Measurements from ENCODE around the gene TAS2R43.
"Not testable (repeated sequence)": the region's sequence is repeated elsewhere in the genome, so short reads cannot be mapped to it uniquely, and the experiment has no call there.

The TAS2R43 gene, protein sequence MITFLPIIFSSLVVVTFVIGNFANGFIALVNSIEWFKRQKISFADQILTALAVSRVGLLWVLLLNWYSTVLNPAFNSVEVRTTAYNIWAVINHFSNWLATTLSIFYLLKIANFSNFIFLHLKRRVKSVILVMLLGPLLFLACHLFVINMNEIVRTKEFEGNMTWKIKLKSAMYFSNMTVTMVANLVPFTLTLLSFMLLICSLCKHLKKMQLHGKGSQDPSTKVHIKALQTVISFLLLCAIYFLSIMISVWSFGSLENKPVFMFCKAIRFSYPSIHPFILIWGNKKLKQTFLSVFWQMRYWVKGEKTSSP

DNA sequence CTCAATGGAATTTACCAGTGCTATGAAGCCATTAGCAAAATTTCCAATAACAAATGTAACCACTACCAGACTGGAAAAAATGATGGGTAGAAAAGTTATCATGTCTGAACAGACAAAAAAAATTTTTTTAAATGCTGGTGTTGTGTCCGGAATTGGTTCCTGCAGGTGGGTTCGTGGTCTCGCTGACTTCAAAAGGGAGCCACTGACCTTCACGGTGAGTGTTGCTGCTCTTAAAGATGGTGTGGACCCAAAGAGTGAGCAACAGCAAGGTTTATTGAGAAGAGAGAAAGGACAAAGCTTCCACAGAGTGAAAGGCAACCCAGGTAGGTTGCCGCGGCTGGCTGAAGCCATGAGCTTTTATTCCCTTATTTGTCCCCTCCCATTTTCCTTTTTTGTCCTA is at the start of gene TAS2R43:
Gene TAS2R43, minus strand, starts transcription at position 186 of the 400 bp plus-strand sequence. Its CDS starts 84 bp downstream, at position 102.
- no peak for DNase-seq

DNA sequence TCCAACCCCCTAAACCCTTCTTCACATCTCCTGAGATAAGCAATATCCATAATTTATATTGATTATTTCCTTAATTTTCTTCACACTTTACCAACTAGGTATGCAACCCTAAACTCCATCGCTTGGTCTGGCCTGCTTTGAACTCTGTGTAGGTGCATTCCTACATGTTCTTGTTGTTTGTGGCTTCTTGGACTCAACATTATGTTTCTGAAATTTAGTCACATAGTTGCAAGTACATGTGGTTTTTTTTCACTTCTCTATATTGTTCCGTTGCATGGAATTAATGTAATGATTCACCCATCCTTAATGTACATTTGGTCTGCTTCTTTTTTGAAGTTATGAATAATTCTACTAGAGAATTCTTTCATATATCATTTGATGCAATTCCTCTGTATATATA is 44.0 kb upstream of the TAS2R43 start:
- no peak for DNase-seq

- DNase-seq = no peak
Observed at GRCh38 chr12:11134305-11134704, 42.2 kb upstream of the TAS2R43 start, which contains the start of gene TAS2R30. Gene TAS2R30, minus strand, starts transcription at chr12:11134644. Its CDS starts 400 bp downstream, at chr12:11134244.

DNA sequence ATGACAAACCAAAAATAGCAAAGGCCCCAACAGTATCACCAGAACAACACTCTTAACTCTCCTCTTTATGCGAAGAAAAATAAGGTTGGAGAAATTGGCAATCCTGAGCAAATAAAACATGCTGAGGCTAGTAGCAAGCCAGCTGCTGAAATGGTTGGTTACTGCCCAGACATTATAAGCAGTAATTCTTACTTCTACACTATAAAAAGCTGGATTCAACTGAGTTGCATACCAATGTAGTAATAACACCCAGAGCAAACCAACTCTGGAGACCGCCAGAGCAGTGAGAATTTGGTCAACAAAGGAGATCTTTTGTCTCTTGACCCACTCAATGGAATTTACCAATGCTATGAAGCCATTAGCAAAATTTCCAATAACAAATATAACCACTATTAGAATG is 41.7 kb upstream of the TAS2R43 start:
- no peak for DNase-seq

DNA sequence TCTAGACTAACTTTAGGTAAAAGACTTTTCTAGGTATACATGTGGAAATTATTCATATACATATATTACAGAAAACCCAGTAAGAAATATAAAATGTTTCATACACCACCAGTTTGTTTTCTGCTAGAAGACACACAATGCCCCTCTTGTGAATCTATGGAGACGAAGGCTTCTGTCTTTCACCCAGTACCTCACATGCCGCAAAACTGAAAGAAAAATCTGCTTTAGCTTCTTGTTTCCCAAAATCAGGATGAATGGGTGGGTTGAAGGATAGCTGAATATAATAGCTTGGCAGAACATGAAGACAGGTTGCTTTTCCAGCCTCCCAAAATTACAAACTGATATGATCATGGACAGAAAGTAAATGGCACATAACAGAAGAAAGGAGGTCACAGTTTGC is 41.0 kb upstream of the TAS2R43 start:
- DNase-seq = no peak

DNA sequence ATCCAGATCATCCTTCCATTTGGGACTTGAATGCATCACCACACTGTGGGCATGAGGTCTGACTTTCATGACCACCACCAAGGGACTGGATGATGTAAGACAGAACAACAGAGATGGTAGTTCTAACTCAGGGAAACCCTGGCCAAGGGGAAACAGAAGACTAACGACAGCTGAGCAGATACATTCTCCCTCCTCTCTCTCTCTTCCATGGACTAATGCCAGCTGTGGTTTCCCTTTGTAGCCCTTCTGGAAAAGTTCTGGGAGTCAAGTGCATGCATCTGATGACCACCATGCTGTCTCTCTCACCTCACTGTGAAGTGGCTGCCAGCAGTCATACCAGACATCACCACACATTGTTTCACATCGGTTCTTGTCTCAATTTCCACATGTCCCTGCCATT is 38.9 kb upstream of the TAS2R43 start:
- no peak for DNase-seq

GRCh38 chr12:11130382-11130781 is 38.3 kb upstream of the TAS2R43 start:
- DNase-seq = no peak

DNA sequence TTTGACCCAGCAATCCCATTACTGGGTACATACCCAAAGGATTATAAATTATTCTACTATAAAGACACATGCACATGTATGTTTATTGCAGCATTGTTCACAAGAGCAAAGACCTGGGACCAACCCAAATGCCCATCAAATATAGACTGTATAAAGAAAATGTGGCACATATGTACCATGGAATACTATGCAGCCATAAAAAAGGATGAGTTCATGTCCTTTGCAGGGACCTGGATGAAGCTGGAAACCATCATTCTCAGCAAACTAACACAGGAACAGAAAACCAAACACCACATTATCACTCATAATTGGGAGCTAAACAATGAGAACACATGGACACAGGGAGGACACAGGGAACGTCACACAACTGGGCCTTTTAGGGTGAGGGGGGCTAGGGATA is 22.0 kb upstream of the TAS2R43 start:
- DNase-seq = not testable (repeated sequence)

DNA sequence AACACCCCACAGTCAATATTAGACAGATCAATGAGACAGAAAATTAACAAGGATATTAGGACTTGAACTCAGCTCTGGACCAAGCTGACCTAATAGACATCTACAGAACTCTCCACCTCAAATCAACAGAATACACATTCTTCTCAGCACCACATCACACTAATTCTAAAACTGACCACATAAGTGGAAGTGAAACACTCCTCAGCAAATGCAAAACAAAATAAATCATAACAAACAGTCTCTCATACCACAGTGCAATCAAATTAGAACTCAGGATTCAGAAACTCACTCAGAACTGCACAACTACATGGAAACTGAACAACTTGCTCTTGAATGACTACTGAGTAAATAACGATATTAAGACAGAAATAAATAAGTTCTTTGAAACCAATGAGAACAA is 19.1 kb upstream of the TAS2R43 start:
- DNase-seq = not testable (repeated sequence)

DNA sequence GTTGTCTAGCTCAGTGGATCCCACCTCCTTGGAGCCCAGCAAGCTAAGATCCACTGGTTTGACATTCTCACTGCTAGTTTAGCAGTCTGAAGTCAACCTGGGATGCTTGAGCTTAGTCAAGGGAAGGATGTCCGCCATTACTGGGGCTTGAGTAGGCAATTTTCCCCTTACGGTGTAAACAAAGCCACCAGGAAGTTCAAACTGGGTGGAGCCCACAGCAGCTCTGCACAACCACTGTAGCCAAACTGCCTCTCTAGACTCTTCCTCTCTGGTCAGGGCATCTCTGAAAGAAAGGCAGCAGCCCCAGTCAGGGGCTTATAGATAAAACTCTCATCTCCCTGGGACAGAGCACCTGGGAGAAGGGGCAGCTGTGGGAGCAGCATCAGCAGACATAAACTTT is 16.7 kb upstream of the TAS2R43 start:
- no peak for DNase-seq

DNA sequence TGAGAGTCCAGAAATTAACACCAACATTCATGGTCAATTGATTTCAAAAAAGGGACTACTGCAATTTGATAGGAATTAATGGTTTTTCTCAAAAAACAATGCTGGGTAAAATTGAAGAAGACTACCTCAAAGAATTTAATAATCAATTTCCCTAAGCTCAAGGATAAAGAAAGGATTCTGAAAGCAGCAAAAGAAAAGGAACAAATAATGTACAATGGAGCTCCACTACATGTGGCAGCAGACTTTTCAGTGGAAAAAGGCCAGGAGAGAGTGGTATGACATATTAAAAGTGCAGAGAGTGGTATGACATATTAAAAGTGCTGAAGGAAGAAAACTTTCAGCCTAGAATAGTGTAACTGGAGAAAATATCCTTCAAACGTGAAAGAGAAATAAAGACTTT is 15.6 kb upstream of the TAS2R43 start:
- no peak for DNase-seq

DNA sequence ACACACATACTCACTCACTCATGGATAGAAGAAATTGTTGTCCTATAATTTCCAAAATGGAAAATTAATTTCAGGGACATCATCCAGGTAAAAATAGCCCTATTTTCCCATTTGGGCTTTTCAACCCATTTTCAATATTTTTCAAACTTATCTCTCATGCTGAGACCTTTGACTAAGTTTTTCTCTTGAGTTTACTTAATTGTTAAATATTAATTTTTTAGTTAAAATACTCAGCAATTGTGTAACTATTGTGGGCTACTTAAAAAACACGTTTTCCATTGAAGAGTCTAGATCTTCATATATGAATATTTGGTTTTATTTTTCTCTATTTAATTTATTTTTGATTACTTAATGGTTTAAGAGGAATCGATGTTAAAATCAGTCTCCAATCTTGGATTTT is 14.2 kb upstream of the TAS2R43 start:
- DNase-seq = no peak

DNA sequence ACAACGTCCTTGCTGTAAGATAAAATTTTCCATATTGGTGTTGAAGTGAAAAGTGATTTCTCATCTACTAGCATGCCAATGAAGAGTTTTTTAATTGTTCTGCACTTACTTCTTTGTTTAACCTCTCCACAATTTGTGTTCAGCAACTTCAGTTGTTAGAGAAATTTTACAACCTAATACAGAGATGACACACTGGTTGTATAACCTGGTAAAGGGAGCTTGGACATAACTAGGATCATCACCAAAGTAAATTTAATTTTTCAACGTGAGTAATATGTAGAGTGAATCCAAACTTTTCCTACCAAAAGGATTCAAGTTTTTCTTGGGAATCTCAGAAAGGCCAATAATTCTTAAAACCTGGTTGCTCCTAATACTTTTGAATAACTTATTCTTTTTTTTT is 13.4 kb upstream of the TAS2R43 start:
- DNase-seq = no peak

- not testable (repeated sequence) for DNase-seq
Observed at GRCh38 chr12:11094910-11095309, 2.8 kb upstream of the TAS2R43 start.

- DNase-seq = no peak
Observed at GRCh38 chr12:11089246-11089645, 2.9 kb downstream of the TAS2R43 start.

- DNase-seq = no peak
Observed at GRCh38 chr12:11085419-11085818, 6.7 kb downstream of the TAS2R43 start.

GRCh38 chr12:11081987-11082386 is 10.1 kb downstream of the TAS2R43 start:
- no peak for DNase-seq

- no peak for DNase-seq
Observed at GRCh38 chr12:11078246-11078645, 13.9 kb downstream of the TAS2R43 start.

GRCh38 chr12:11075642-11076041 is 16.5 kb downstream of the TAS2R43 start:
- DNase-seq = no peak

- DNase-seq = no peak
Observed at GRCh38 chr12:11071414-11071813, 20.7 kb downstream of the TAS2R43 start.

DNA sequence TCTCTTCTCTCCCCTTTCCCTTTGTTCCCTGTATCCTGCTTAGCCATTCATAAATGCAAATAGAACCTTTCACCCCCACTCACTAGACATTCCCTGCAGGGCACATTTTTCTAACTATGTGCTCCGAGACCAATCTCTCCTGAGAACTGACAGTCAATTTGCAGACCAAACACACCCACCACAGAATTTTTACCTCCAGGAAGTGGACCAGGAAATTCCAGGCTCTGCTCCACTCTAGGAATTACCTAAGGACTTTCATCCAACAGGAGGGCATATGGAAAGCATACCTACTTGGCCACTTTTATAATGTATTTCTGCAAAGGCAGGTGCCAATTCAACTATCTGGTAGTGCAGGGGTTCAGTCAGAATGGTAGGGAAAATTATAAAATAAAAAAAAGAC is 21.1 kb downstream of the TAS2R43 start:
- DNase-seq = no peak

DNA sequence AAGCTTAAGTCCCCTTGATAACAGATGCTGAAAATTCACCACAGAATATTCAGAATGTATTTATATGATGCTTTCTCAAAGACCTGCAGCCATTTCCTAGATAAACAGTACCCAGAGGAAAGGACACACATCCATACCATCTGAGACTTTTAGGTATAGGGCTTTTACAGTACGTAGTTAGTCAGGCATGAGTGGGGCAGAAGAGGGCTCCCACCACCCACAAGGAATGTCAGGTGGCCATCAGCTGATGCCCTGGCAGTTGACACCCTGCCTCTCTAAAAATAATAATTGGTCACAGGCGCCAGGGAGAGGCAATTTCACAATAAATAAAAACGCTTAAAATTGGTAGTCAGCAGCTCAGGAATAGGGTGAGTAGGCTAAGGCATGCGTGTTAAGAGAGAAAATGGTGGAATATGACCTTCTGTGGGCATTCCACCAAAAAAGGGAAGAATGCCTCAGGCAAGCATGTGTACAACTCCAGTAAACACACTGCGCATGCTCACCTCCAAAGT is 22.2 kb downstream of the TAS2R43 start:
- DNase-seq = no peak

DNA sequence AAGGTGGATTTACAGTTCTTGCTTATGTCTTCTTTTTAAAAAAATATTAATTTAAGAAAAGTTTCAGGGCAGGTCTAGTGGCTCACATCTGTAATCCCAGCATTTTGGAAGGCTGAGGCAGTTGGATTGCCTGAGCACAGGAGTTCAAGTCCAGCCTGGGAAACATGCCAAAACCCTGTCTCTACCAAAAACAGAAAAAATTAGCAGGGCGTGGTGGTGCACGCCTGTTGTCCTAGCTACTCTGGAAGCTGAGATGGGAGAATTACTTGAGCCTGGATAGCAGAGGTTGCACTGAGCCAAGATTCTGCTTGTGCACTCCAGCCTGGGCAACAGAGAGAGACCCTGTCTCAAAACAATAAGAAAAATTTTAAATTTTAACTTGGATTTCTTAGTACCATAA is 24.6 kb downstream of the TAS2R43 start:
- no peak for DNase-seq

- not testable (repeated sequence) for DNase-seq
Observed at GRCh38 chr12:11062194-11062593, 29.9 kb downstream of the TAS2R43 start, which contains the start of gene TAS2R46. Gene TAS2R46, minus strand, starts transcription at chr12:11062294. Its CDS starts 0 bp downstream, at chr12:11062294.

DNA sequence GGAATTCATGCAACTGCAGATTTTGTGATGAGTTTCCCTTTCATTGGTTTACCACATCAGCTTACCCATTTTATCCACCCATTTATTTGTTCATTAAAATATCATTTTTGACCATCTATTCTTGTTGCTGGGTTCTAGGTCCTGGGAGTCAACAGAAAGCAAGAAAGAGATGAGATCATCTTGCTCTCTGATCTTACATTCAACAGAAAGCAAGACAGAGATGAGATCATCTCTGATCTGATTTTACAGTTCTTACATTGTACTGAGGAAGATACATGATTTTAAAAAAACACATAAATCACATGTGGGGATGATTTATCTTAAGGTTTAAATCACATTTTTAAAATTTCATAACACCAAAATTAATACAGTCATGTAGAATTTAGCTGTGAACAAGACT is 32.3 kb downstream of the TAS2R43 start:
- DNase-seq = no peak

Measured in activated effector memory CD4-positive, alpha-beta T cell treated with Interleukin-2 at 50 U/mL for 16 hours (primary cell).